H1 (cell line): Measurements from ENCODE around the gene AGAP3. TPM values are rescaled to one million over a fixed set of nuclear protein-coding genes. Genes with fewer than 3 reads are reported as not detected.

Experiments used
- CTCF ChIA-PET: fragments of 300-600 bp; sonication (Branson Sonifier 250); formaldehyde crosslinking; loops from one replicate; lab custom pipeline; 2021; ENCODE audit not compliant: partially characterized antibody; lab: Charles Lee
- POLR2A ChIA-PET: fragments of 300-600 bp; sonication (Branson Sonifier 250); formaldehyde crosslinking; loops from one replicate; lab custom pipeline; 2021; ENCODE audit warnings: inconsistent platforms; ENCODE audit not compliant: partially characterized antibody; lab: Charles Lee
- DNase-seq, 2 experiments: peaks; one replicate each; pipeline versions ENCODE4 v3.0.0 to v3.0.0-alpha.2; 2010 to 2022; ENCODE audit warnings: low spot score in 2 of 2, low read depth in 1 of 2, mixed read lengths in 1 of 2
- FAIRE-seq: peaks from 2 replicates; lab custom pipeline; 2011; peaks lifted over from hg19 to GRCh38; lab: Jason Lieb, UNC
- H2AFZ ChIP-seq: 2 replicates; pipeline ENCODE4 v1.8.1; 2012; ENCODE audit warnings: low read length, inconsistent platforms
- H2AK5ac ChIP-seq: 2 replicates; pipeline ENCODE4 v1.6.1; 2013; ENCODE audit warnings: low read depth, low read length
- H2BK120ac ChIP-seq: replicated peaks from 2 replicates; pipeline ENCODE3; 2013; ENCODE audit warnings: low read depth, low read length, inconsistent platforms
- H2BK12ac ChIP-seq: 2 replicates; pipeline ENCODE4 v1.6.1; 2013; ENCODE audit warnings: low read depth, low read length
- H2BK15ac ChIP-seq: 2 replicates; pipeline ENCODE4 v1.6.1; 2013; ENCODE audit warnings: low read length
- H2BK20ac ChIP-seq: 2 replicates; pipeline ENCODE4 v1.6.1; 2013; ENCODE audit warnings: low read length
- H2BK5ac ChIP-seq: 2 replicates; pipeline ENCODE4 v1.6.1; 2013; ENCODE audit warnings: low read depth, low read length
- H3K14ac ChIP-seq: 2 replicates; pipeline ENCODE4 v1.6.1; 2013; ENCODE audit warnings: inconsistent platforms; ENCODE audit not compliant: insufficient read length
- H3K18ac ChIP-seq: 2 replicates; pipeline ENCODE4 v1.6.1; 2013; ENCODE audit warnings: low read length; ENCODE audit errors: extremely low read depth
- H3K23ac ChIP-seq: 2 replicates; pipeline ENCODE4 v1.6.1; 2013; ENCODE audit warnings: inconsistent platforms; ENCODE audit not compliant: insufficient read length
- H3K23me2 ChIP-seq: 2 replicates; pipeline ENCODE4 v1.6.1; 2013; ENCODE audit warnings: low read depth, low read length
- H3K27ac ChIP-seq: 2 replicates; pipeline ENCODE4 v1.6.1; 2011; ENCODE audit warnings: low read depth, low read length, inconsistent platforms
- H3K27me3 ChIP-seq, 4 experiments: replicated peaks in 1 of 4; 1 replicate in 1 of 4; 2 replicates in 3 of 4; pipeline versions ENCODE4 v1.6.1 to v1.8.1; 2011 to 2013; ENCODE audit warnings: low read length in 3 of 4, mild to moderate bottlenecking in 3 of 4, inconsistent platforms in 2 of 4, mixed read lengths in 2 of 4, moderate library complexity in 1 of 4; ENCODE audit not compliant: control insufficient read depth in 3 of 4, insufficient read depth in 3 of 4; ENCODE audit errors: extremely low read depth in 1 of 4
- H3K36me3 ChIP-seq, 4 experiments: 2 replicates each; pipeline versions ENCODE4 v1.6.1 to v1.8.1; 2011 to 2013; ENCODE audit warnings: mild to moderate bottlenecking in 4 of 4, low read length in 3 of 4, moderate library complexity in 2 of 4, control low read depth in 1 of 4, inconsistent platforms in 1 of 4; ENCODE audit not compliant: insufficient read depth in 4 of 4, control insufficient read depth in 2 of 4
- H3K4ac ChIP-seq: replicated peaks from 2 replicates; pipeline ENCODE3; 2013; ENCODE audit warnings: low read length, low read depth, mixed read lengths, inconsistent platforms; ENCODE audit not compliant: insufficient read length
- H3K4me1 ChIP-seq, 4 experiments: replicated peaks in 1 of 4; 1 replicate in 1 of 4; 2 replicates in 3 of 4; pipeline versions ENCODE4 v1.6.1 to v1.8.1; 2011 to 2013; ENCODE audit warnings: low read length in 3 of 4, inconsistent platforms in 2 of 4, mixed read lengths in 1 of 4; ENCODE audit not compliant: insufficient read depth in 4 of 4, control insufficient read depth in 3 of 4
- H3K4me2 ChIP-seq, 2 experiments: 2 replicates each; pipeline versions ENCODE4 v1.6.1 to v1.8.1; 2011 to 2013; ENCODE audit warnings: low read depth in 2 of 2, low read length in 2 of 2, control low read depth in 1 of 2, inconsistent platforms in 1 of 2, mild to moderate bottlenecking in 1 of 2; ENCODE audit not compliant: insufficient read depth in 1 of 2
- H3K4me3 ChIP-seq, 4 experiments: fragments of 200-600, 300-600 bp in 1 of 4; sonication (generic), shearing (Covaris generic), sonication (Bioruptor Twin) in 1 of 4; 2 replicates each; pipeline versions ENCODE4 v1.5.1 to v1.8.1; 2011 to 2016; ENCODE audit warnings: low read length in 4 of 4, low read depth in 3 of 4, control low read depth in 2 of 4, inconsistent platforms in 2 of 4, mild to moderate bottlenecking in 2 of 4, mixed read lengths in 1 of 4, moderate library complexity in 1 of 4; ENCODE audit not compliant: insufficient read depth in 2 of 4; ENCODE audit errors: extremely low read depth in 1 of 4
- H3K56ac ChIP-seq: replicated peaks from 2 replicates; pipeline ENCODE3; 2013; ENCODE audit warnings: low read depth, mild to moderate bottlenecking, mixed read lengths, low read length, inconsistent platforms; ENCODE audit not compliant: insufficient read length
- H3K79me1 ChIP-seq: 2 replicates; pipeline ENCODE4 v1.6.1; 2013; ENCODE audit warnings: low read depth, low read length, control low read depth
- H3K79me2 ChIP-seq, 2 experiments: 2 replicates each; pipeline versions ENCODE4 v1.6.1 to v1.8.1; 2012 to 2013; ENCODE audit warnings: low read length in 2 of 2, mild to moderate bottlenecking in 2 of 2, inconsistent platforms in 1 of 2; ENCODE audit not compliant: insufficient read depth in 2 of 2, control insufficient read depth in 1 of 2
- H3K9ac ChIP-seq, 4 experiments: replicated peaks in 1 of 4; 1 replicate in 1 of 4; 2 replicates in 3 of 4; pipeline versions ENCODE4 v1.6.1 to v1.8.1; 2011 to 2013; ENCODE audit warnings: low read depth in 3 of 4, low read length in 3 of 4, control low read depth in 2 of 4, mild to moderate bottlenecking in 2 of 4, moderate library complexity in 2 of 4, inconsistent platforms in 1 of 4; ENCODE audit errors: extremely low read depth in 1 of 4
- H3K9me3 ChIP-seq, 2 experiments: 2 replicates each; pipeline versions ENCODE4 v1.6.1 to v1.8.1; 2012 to 2013; ENCODE audit warnings: mild to moderate bottlenecking in 2 of 2, moderate library complexity in 2 of 2, control low read depth in 1 of 2, inconsistent platforms in 1 of 2, low read depth in 1 of 2, low read length in 1 of 2, mixed read lengths in 1 of 2; ENCODE audit not compliant: insufficient read depth in 2 of 2
- H4K20me1 ChIP-seq, 2 experiments: replicated peaks in 1 of 2; 2 replicates each; pipeline versions ENCODE3 to v1.8.1; 2011 to 2013; ENCODE audit warnings: inconsistent platforms in 2 of 2, low read length in 2 of 2, mild to moderate bottlenecking in 1 of 2; ENCODE audit not compliant: insufficient read depth in 2 of 2, control insufficient read depth in 1 of 2
- H4K5ac ChIP-seq: 2 replicates; pipeline ENCODE4 v1.6.1; 2013; ENCODE audit warnings: low read length, low read depth, mixed read lengths, inconsistent platforms; ENCODE audit not compliant: insufficient read length
- H4K8ac ChIP-seq: 2 replicates; pipeline ENCODE4 v1.8.0; 2013; ENCODE audit warnings: mild to moderate bottlenecking, moderate library complexity, low read length, inconsistent platforms; ENCODE audit not compliant: insufficient read depth; ENCODE audit errors: extremely low read depth
- H4K91ac ChIP-seq: replicated peaks from 2 replicates; pipeline ENCODE3; 2013; ENCODE audit warnings: low read length, mixed read lengths, inconsistent platforms; ENCODE audit not compliant: insufficient read length
- CBX8 ChIP-seq: fragments of 300-800, 300-1000 bp; sonication (generic); IDR thresholded peaks from 2 replicates; pipeline ENCODE4 v1.7.1; 2016; ENCODE audit warnings: low read depth, low read length, borderline replicate concordance
- CREB1 ChIP-seq: IDR thresholded peaks from 2 replicates; pipeline ENCODE4 v1.6.1; 2012; ENCODE audit warnings: inconsistent platforms
- CTBP2 ChIP-seq: IDR thresholded peaks from 2 replicates; pipeline ENCODE4 v1.7.0; 2011; ENCODE audit warnings: borderline replicate concordance, mild to moderate bottlenecking, moderate library complexity, mixed read lengths, low read length; ENCODE audit not compliant: insufficient read depth, insufficient read length
- JUN ChIP-seq: IDR thresholded peaks from 2 replicates; pipeline ENCODE4 v1.6.1; 2011; ENCODE audit warnings: low read depth, mild to moderate bottlenecking, improper control_type of control experiment, low read length
- PHF8 ChIP-seq: fragments of 200-600 bp; sonication (generic); conservative IDR thresholded peaks from 2 replicates; pipeline ENCODE4 v1.7.1; 2012; ENCODE audit warnings: low read depth, mild to moderate bottlenecking, inconsistent platforms, low read length, moderate library complexity
- SP1 ChIP-seq: IDR thresholded peaks from 2 replicates; pipeline ENCODE4 v1.6.1; 2011; ENCODE audit warnings: low read depth, low read length
- SRF ChIP-seq: IDR thresholded peaks from 2 replicates; pipeline ENCODE4 v1.6.1; 2011; ENCODE audit warnings: mild to moderate bottlenecking, low read depth, low read length, moderate library complexity
- TEAD4 ChIP-seq: IDR thresholded peaks from 2 replicates; pipeline ENCODE4 v1.6.1; 2012; ENCODE audit warnings: low read depth, low read length, inconsistent platforms, mixed read lengths
- YY1 ChIP-seq: IDR thresholded peaks from 2 replicates; pipeline ENCODE4 v1.6.1; 2011; ENCODE audit warnings: low read depth, mild to moderate bottlenecking, low read length
- WGBS, 2 experiments: shearing (Covaris generic) in 1 of 2; methylation state at CpG; one replicate each; pipeline versions ENCODE4 v1.1.6 to v1.1.7; 2013 to 2015; ENCODE audit warnings: low lambda C conversion rate in 2 of 2, mixed read lengths in 2 of 2, inconsistent platforms in 1 of 2, low coverage in 1 of 2, missing lambda C conversion rate in 1 of 2; ENCODE audit not compliant: insufficient replicate concordance in 2 of 2, insufficient coverage in 1 of 2, insufficient read length in 1 of 2; ENCODE audit errors: extremely low coverage in 1 of 2, missing lambda C conversion rate in 1 of 2; 5-methylcytosine and 5-hydroxymethylcytosine counted together
- polyA plus RNA-seq, 7 experiments: library from polyadenylated mRNA; depleted of rRNA in 3 of 7; stranded (reverse) in 5 of 7; unstranded in 2 of 7; fragments of >200 nt in 5 of 7; fragments of 200-250 nt in 2 of 7; gene quantifications; 1 replicate in 5 of 7; 2 replicates in 1 of 7; 4 replicates in 1 of 7; pipeline versions ENCODE4 v1.2.1 to v1.2.3, GENCODE V29; 2011 to 2013; ENCODE audit warnings: missing spikeins in 2 of 7, mixed read lengths in 2 of 7
- total RNA-seq: library from RNA; stranded (reverse); fragmentation: NEBNext Ultra II Directional; extraction: Animal tissue kit (Norgen Biotek cat#: 25700); gene quantifications from 2 replicates; pipeline ENCODE4 v1.2.1, GENCODE V29; 2021
- TF ChIP-seq, protein P1 (sequence below): IDR thresholded peaks from 2 replicates; pipeline ENCODE4 v1.6.1; 2012; ENCODE audit warnings: inconsistent platforms

AGAP3 gene
- total and polyA plus RNA-seq, 2 of the 8 experiments (the other 6 are each of a cell fraction or from before 2014, with no cell fraction given), result 66.4 to 120 TPM

DNA sequence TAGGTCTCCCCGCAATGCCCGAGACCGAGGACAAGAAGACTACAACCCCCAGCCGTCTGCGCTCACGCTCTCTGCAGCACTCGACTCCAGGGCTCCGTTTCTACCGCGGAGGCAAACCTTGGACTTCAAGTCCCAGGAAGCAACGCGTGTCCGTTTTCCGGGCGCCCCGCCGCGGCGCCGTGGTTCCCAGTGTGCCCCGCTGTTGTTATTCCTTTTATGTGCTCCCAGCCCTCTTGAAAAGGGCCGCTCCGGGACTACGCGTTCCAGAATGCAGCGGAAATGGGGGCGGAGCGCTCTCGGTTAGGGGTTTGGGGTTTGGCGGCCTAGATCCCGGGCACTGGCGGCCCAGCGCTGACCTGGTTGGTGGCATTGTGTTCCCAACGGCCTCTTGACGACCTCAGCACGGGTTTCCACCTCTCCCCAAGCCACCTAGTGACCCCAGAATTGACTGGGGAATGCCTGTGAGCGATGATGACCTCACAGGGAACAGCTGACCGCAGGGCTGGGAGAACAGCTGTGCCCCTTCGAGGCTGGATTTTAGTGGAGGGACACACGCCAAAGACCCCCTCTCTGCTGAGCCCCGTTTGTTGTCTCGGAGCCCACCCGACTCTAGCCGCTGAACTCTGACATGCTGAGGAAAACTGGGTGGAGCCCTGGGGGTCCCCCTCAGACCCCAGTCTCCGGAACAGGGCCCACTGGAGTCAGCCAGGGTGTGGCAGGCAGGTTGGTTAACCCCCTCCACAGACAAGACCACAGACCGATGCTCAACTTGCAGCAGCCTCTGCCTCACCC is 28.1 kb upstream of the AGAP3 start:
- peak overlapping the region in 2 of 4 experiments; percentile 26 to 29; a peak in 2 of 7 replicates for H3K9ac ChIP-seq
- peak overlapping the region; percentile 36 for H4K91ac ChIP-seq
- H3K79me1 ChIP-seq, result 0 out of 2 replicates have a peak, but pooled peaks cover 3% of the 10 kb centered on the region
- peak overlapping the region; percentile 55 for H4K5ac ChIP-seq
- H3K79me2 ChIP-seq, result peaks cover 0 to under 1% of the 10 kb centered on the region in 2 experiments; a peak in 1 of 4 replicates
- peak overlapping the region; percentile 47; the same call in 1 of the 2 replicates for H2AFZ ChIP-seq
- H2BK12ac ChIP-seq, result no peak overlapping the region
- FAIRE-seq (no peak), DNase-seq (peak; percentile 98 to 99)
- peaks cover 0 to 9% (median 4%) of the 10 kb centered on the region in 4 experiments; a peak in 5 of 7 replicates for H3K27me3 ChIP-seq
- peaks cover 9 to 41% (median 29%) of the 10 kb centered on the region in 4 experiments for H3K4me1 ChIP-seq
- H3K56ac ChIP-seq, result no peak overlapping the region
- peak overlapping the region; percentile 71; the same call in 1 of the 2 replicates for H2BK5ac ChIP-seq
- H2BK15ac ChIP-seq, result peak overlapping the region; percentile 19; the same call in 1 of the 2 replicates
- peak overlapping the region; percentile 68 for H3K18ac ChIP-seq
- ChIA-PET POLR2A (interaction anchor here (1.0 to 2.5 kb wide), 10 partner anchors 11 to 48 kb away, joined by 3 to 7 read pairs (median 3); partner anchors contain the start of genes ABCB8, FASTK and TMUB1), CTCF (interaction anchor here (0.7 to 9.7 kb wide), 13 partner anchors 9 to 66 kb away, joined by 3 to 88 read pairs (median 5); partner anchors contain the start of genes ABCB8 and FASTK)
- H3K23me2 ChIP-seq, result peaks cover 30% of the 10 kb centered on the region
- H4K8ac ChIP-seq, result 0 out of 2 replicates have a peak overlapping the region, but pooled peaks have one; percentile 29
- peaks cover 0 to 4% of the 10 kb centered on the region in 2 experiments for H4K20me1 ChIP-seq
- H3K9me3 ChIP-seq, result no peaks in the 10 kb centered on the region
- no peak overlapping the region for H3K14ac ChIP-seq
- H3K4me2 ChIP-seq, result peak overlapping the region; percentile 86 to 98
- no peak overlapping the region for H2AK5ac ChIP-seq
- H3K23ac ChIP-seq, result no peak overlapping the region
- 7% methylated on average over 46 of the region's 46 CpGs; no CpG with 5 or more reads in 1 of the 2 experiments for WGBS, 2 experiments
- H3K4ac ChIP-seq, result peak overlapping the region; percentile 89
- peak overlapping the region; percentile 59 to 91 (median 78) for H3K4me3 ChIP-seq
- H3K36me3 ChIP-seq, result no peaks in the 10 kb centered on the region
- no peak overlapping the region for H2BK120ac ChIP-seq
- peak overlapping the region; percentile 61; the same call in 1 of the 2 replicates for H3K27ac ChIP-seq
- no peak overlapping the region; the same call in 1 of the 2 replicates for H2BK20ac ChIP-seq
- 0 out of 2 replicates have a peak, but pooled peaks have one; percentile 37 for TF ChIP-seq PHF8
- peak; percentile 65 for TF ChIP-seq YY1
- TF ChIP-seq SP1, result peak; percentile 72
- no peak for TF ChIP-seq CBX8
- TF ChIP-seq SRF, result peak; percentile 54; the same call in 1 of the 2 replicates
- TF ChIP-seq CTBP2, result peak; percentile 72
- TF ChIP-seq JUN, result no peak
- TF ChIP-seq, protein P1, sequence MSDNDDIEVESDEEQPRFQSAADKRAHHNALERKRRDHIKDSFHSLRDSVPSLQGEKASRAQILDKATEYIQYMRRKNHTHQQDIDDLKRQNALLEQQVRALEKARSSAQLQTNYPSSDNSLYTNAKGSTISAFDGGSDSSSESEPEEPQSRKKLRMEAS, result 0 out of 2 replicates have a peak, but pooled peaks have one; percentile 13
- TF ChIP-seq TEAD4, result 0 out of 2 replicates have a peak, but pooled peaks have one; percentile 21
- TF ChIP-seq CREB1, result peak; percentile 73
